Fibroblast of the conjunctiva (primary cell): ENCODE results near the gene NRXN2.
"Not testable (repeated sequence)": the region's sequence is repeated elsewhere in the genome, so short reads cannot be mapped to it uniquely, and the experiment has no call there.

Experiments
- DNase-seq: peaks from one replicate; pipeline ENCODE4 v3.0.0-alpha.2; 2010; ENCODE audit warnings: low read depth

Gene NRXN2

DNA sequence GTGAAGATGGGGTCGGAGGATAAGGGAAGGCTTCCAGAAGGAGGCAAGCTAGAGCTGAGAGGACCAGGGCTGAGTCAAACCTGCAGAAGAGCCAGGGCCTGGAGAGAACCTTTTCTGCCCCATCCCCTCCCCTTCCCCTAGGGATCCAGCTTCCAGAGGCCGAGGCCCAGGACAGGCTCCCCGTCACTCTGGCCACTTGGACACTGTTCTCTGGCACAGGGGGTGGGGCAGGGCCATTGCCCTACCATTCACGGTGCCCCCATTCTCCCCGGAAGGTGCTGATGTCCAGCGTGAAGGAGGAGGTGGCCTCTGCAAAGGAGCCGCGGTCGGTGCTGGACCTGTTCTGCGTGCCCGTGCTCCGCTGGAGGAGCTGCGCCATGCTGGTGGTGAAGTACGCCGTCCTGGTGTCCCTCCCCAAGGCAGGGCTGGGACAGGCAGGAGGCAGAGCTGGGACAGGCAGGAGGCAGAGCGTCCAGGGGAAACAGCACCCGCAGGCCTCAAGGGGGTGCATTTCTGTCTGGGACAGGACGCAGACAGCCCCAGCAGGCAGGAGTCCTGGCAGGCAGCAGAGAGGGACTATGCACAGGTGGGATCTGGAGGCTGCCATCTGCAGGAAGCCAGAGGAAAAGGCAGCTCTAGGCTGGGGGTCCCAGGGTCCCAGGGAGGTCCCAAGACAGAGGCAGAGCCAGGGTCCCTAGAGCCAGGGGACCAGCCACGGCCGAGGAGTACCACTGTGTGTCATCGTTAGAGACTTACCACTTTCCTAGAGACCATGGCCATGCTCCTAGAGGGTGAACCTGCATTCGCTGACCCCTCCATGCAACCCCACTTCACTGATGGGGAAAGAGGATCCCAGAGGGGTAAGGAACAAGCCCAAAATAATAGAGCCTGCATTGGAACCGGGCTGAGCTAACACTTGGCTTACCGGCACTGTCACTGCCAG lies 157.8 kb downstream of the NRXN2 start:
- no peak for DNase-seq

DNA sequence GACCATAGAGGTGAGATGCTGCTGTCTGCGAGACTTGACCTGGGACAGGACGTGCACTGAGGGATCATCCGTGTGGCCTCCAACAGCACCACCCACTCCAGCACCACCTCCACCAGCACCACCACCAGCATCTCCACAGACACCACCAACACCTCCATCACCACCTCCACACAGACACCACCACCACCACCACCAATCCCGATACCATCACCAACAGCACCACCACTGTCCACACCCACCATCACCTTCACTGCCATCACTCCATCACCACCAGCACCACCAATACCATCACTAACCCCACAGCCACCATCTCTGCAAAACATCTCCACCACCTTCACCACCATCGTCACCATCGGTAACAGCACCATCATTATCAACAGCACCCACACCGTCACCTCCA lies 158.6 kb downstream of the NRXN2 start:
- no peak for DNase-seq

DNA sequence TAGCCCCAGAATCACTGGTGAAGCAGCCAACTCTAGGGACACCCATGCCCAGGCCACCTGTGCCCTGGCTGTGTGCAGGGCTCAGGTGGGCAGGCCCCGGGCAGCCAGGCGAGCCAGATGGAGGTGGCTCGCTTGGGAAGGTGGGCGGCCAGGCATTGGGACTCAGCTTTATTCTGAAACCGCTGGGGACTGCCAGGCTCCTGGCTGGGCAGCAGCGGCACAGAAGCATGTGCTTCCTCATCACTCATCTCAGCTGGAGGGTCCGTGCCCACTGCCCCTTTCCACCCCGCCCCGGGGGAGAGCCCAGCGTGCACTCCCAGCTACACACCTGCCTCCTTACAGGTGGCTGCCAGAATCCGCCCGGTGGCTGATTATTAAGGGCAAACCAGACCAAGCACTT lies 159.0 kb downstream of the NRXN2 start:
- no peak for DNase-seq

DNA sequence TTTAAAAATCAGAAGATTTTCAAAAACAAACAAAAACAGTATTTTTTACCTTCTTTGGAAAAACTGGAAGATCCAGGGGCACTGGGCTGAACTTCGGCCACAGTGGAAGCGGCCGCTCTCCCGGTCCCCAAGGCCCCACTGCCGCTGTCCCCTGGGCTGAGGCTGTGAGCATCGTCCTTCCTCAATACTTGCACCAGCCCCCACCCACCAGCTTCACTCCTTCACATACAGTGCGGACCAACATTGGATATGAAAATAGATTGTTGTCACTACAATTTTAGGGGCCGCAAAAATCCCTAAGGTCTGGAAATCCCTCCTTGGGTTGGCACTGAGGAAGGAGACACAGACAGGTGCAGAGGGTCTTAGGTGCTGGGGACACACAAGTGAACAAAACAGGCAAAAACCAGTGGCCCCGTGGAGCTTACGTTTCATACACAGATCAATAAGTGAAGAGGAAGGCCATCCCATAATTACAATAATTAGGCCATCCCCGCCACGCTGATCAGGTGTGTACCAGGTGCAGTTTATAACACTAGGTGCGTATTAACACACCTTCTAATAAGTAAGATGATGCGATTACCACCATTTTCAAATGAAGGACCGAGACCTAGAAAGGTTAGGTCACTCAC lies 160.2 kb downstream of the NRXN2 start:
- DNase-seq, result no peak

DNA sequence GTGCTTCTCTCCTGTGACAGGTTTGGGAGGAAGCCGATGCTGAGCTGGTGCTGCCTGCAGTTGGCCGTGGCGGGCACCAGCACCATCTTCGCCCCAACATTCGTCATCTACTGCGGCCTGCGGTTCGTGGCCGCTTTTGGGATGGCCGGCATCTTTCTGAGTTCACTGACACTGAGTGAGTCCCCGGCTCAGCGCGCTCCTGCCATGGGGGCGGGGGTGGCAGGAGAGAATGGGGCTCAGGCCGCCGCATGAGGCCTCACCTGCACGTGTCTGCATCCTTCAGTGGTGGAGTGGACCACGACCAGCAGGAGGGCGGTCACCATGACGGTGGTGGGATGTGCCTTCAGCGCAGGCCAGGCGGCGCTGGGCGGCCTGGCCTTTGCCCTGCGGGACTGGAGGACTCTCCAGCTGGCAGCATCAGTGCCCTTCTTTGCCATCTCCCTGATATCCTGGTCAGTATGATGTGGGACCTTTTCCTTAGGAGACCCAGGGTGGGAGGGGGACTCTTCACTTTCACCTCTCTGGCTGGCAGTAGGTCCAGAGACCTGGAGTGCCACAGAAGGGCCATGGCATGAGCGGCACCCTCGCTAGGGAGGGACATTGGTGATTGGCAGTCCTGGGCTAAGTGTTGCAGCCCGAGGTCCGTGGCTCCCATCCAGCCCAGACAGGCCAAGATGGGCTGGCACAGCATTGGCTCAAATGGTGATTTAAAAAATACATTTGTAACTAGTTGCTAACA lies 160.8 kb downstream of the NRXN2 start:
- no peak for DNase-seq

DNA sequence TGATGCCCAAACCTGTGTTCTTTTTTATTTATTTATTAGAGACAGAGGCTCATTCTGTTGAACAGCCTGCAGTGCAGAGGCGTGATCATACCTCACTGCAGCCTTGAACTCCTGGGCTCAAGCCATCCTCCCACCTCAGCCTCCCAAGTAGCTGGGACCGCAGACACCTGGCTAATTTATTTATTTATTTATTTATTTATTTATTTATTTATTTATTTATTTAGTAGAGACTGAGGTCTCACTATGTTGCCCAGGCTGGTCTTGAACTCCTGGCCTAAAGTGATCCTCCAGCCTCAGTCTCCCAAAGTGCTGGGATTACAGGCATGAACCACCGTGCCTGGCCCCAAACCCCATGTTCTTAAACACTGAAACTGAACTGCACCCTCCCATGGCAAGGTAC lies 161.6 kb downstream of the NRXN2 start:
- not testable (repeated sequence) for DNase-seq

DNA sequence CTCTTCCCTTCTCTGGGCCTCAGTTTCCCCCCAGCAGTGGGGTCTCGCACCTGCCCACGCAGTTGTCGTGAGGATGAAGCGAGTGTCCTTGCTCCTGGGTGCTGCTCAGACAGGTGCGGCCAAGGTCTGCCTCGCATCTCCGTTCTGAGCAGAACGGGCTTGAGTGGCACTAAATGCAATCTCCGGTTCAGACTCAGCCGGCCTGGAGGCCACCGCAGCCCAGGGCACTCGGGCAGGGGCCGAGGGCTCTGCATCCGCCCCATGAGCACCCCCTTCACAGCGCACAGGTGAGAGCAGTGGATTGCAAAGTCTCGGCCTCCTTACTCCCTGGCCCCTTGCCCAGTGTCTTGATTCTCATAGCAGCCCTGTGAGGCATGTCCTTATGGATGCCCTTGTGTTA lies 162.1 kb downstream of the NRXN2 start:
- DNase-seq, result no peak

DNA sequence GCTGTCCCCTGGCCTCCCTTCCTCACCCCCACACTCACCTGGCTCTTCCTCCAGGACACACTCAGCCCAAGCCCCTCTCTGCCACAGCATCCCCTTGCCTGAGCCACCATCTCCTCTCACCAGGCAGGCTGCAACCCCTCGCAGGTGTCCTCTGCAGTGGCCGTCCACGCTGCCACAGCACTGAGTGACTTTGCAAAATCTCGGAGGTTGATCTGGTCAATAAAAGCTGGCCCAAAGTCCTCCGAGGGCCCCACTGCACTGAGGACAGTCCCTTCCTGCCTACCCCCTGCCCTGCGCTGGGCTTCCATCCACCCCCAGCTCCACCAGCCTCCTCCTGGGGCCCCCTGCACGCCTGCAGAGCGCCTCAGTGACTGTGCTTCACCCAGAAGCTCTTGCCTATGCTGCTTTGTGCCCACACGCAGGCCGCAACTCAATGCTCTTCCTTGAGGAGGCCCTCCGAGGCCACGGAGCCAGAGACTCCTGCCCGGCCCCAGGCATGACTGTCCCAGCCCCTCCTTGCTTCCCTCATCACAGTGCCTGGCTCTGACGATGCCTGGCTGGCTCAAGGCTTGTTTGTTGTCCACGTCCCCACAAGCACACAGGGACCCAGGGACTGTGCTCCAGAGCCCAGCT lies 162.7 kb downstream of the NRXN2 start:
- DNase-seq, result no peak

DNA sequence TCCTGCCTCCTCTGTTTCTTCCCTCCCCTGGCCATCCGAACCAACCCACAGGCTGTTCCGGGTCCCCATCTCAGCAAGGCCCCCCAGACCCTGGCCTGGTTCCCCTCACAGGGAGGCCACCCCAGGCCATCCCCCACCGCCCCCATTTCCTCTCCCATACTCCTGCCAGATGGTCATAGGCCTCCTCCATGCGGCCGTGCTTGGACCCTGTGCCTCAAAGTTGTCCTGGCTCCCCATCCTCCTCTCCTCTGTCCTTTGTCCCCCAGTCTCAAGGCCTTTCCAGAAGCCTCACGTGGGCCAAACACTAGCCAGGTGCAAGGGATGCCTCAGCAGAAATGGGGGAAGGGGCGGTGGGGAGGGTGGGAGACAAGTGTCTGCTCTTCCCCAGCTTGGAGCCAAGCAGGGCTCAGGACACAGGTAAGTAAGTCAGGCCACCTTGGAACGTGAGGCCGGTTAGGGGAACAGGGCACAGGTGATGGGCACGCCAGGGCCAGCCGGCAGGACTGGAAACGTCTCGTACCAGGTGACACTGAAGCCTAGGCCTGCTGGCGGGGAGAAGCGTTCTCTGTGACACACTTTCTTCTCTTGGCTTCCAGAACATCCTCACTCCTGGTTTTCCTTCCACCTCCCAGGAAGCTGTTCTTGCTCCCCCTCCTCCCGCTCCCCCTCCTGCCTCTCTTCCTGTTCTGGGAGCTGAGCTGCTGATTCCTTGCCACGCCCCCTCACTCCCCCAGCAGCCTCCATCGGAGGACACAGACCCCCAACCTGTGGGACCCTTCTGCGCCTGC lies 163.5 kb downstream of the NRXN2 start:
- no peak for DNase-seq

DNA sequence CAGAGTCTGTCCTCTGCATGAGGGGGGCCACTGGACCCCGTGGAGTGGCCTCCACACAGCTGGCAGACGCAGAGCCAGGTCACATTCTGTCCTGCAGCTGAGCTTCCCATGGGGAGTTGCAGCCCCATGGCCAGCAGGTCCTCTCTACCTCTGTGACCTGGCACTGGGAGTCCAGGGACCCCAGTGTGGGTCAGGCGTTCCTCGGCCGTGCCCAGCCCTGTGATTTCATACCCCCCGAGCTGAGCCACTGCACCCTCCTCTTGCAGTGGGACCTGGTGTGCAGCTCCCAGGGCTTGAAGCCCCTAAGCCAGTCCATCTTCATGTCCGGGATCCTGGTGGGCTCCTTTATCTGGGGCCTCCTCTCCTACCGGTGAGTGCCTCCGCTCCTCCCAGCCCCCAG lies 164.1 kb downstream of the NRXN2 start:
- DNase-seq, result no peak

DNA sequence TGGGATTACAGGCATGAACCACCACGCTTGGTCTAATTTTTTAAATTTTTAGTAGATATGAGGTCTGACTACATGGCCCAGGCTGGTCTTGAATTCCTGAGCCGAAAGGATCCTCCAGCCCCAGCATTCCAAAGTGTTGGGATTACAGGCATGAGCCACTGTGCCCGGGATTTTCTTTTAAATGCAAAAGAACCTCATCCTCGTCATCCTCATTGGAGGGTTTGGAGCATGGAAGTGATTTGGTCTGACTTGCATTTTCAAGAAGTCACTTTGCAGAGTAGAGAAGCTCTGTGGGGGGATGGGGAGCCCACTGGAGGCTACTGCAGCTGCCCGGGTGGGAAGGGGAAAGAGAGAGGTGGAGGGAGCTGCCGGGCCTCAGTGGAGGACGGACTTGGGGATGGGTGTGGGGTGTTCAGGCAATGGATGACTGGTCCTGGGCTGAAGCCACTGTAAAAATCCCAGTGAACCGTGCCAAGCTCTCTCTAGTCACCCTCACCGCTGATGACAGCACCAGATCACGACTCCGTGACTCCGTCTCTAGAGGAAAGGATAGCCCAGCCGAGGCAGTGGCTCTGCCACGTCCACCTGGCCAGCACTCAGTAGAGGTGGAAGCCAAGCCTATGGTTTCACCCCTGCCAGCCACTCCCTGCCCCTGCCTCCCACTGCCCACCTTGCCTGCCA lies 164.8 kb downstream of the NRXN2 start:
- DNase-seq, result no peak

DNA sequence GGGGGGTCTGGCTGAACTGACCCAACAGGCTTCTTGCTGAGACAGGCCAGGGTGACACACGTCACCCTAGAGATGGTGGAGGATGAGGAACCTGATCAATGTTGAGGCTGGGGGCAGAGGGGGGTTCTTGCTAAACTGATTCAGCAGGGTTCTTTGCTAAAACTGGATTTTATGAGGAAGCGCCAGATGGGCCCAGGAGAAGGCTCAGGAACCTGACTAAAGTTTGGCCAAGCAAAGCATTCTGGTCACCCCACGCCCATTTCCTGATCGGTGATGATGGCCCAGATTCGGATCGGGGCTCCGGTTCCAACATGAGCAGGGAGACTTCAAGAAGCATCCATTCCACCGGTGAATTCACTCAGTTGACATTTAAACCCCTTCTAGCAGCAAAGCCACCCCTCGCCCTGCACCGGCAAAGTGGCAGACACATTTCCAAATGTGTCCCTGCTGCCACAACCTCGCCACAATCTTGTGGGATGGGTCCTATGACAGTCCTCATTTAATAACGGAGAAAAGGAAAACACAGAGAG lies 166.2 kb downstream of the NRXN2 start:
- no peak for DNase-seq
